HEK293 (cell line): ENCODE measurements around the gene DNAJC7.

Experiments used
- SP3 ChIP-seq: fragments of 450-650 bp; formaldehyde crosslinking; IDR thresholded peaks from 2 replicates; pipeline ENCODE4 v1.5.1; 2016; ENCODE audit warnings: missing biosample characterization, missing genetic modification characterization
- WT1 ChIP-seq: fragments of 450-650 bp; formaldehyde crosslinking; IDR thresholded peaks from 2 replicates; pipeline ENCODE4 v1.5.1; 2016; ENCODE audit warnings: missing biosample characterization, missing genetic modification characterization
- ZBTB17 ChIP-seq: fragments of 450-650 bp; formaldehyde crosslinking; IDR thresholded peaks from 2 replicates; pipeline ENCODE4 v1.5.1; 2016; ENCODE audit warnings: missing biosample characterization, missing genetic modification characterization
- ZNF10 ChIP-seq: fragments of 450-650 bp; formaldehyde crosslinking; IDR thresholded peaks from 2 replicates; pipeline ENCODE4 v1.5.1; 2017; ENCODE audit warnings: missing biosample characterization, missing genetic modification characterization
- ZNF24 ChIP-seq: fragments of 450-650 bp; formaldehyde crosslinking; IDR thresholded peaks from 2 replicates; pipeline ENCODE4 v1.5.1; 2016; ENCODE audit warnings: missing biosample characterization, missing genetic modification characterization
- ZNF274 ChIP-seq, 2 experiments: fragments of 200-500 bp in 1 of 2; fragments of 450-650 bp in 1 of 2; sonication (Bioruptor generic) in 1 of 2; formaldehyde crosslinking in 1 of 2; IDR thresholded peaks; 2 replicates each; pipeline versions ENCODE4 v1.5.1 to v1.6.1; 2014 to 2016; ENCODE audit warnings: borderline replicate concordance in 1 of 2, inconsistent platforms in 1 of 2, low read length in 1 of 2, missing biosample characterization in 1 of 2, missing genetic modification characterization in 1 of 2
- ZNF341 ChIP-seq: fragments of 450-650 bp; formaldehyde crosslinking; IDR thresholded peaks from 2 replicates; pipeline ENCODE4; 2016; ENCODE audit warnings: low read depth, missing biosample characterization, missing genetic modification characterization
- ZNF610 ChIP-seq: fragments of 450-650 bp; formaldehyde crosslinking; IDR thresholded peaks from 2 replicates; pipeline ENCODE4 v1.5.1; 2016; ENCODE audit warnings: missing biosample characterization, missing genetic modification characterization, borderline replicate concordance
- ZNF624 ChIP-seq: fragments of 450-650 bp; formaldehyde crosslinking; IDR thresholded peaks from 2 replicates; pipeline ENCODE4 v1.5.1; 2017; ENCODE audit warnings: missing biosample characterization, missing genetic modification characterization
- ZNF658 ChIP-seq: fragments of 450-650 bp; formaldehyde crosslinking; IDR thresholded peaks from 2 replicates; pipeline ENCODE4; 2016; ENCODE audit warnings: missing biosample characterization, missing genetic modification characterization
- ZNF76 ChIP-seq: fragments of 450-650 bp; formaldehyde crosslinking; IDR thresholded peaks from 2 replicates; pipeline ENCODE4; 2016; ENCODE audit warnings: low read depth, missing biosample characterization, missing genetic modification characterization, borderline replicate concordance
- ZNF777 ChIP-seq: fragments of 450-650 bp; formaldehyde crosslinking; IDR thresholded peaks from 2 replicates; pipeline ENCODE4 v1.5.1; 2017; ENCODE audit warnings: missing biosample characterization, missing genetic modification characterization, borderline replicate concordance
- TF ChIP-seq, protein P1 (sequence below): fragments of 450-650 bp; formaldehyde crosslinking; IDR thresholded peaks from 2 replicates; pipeline ENCODE4 v1.5.1; 2016; ENCODE audit warnings: missing biosample characterization, missing genetic modification characterization
- TF ChIP-seq, protein P2 (sequence below): fragments of 450-650 bp; IDR thresholded peaks from 2 replicates; pipeline ENCODE4 v1.5.1; 2018; ENCODE audit warnings: missing biosample characterization, mild to moderate bottlenecking, missing genetic modification characterization
- TF ChIP-seq, protein P3 (sequence below): sonication (generic); formaldehyde crosslinking; IDR thresholded peaks from 2 replicates; pipeline ENCODE4 v1.8.1; 2022; ENCODE audit warnings: mild to moderate bottlenecking, moderate library complexity, missing genetic modification reagents
- TF ChIP-seq, protein P4 (sequence below): fragments of 450-650 bp; formaldehyde crosslinking; IDR thresholded peaks from 2 replicates; pipeline ENCODE4 v1.5.1; 2016; ENCODE audit warnings: missing biosample characterization, missing genetic modification characterization
- TF ChIP-seq, protein P5 (sequence below): fragments of 450-650 bp; formaldehyde crosslinking; IDR thresholded peaks from 2 replicates; pipeline ENCODE4 v1.5.1; 2016; ENCODE audit warnings: missing biosample characterization, missing genetic modification characterization, borderline replicate concordance
- TF ChIP-seq, protein P6 (sequence below): fragments of 450-650 bp; formaldehyde crosslinking; IDR thresholded peaks from 2 replicates; pipeline ENCODE4 v1.5.1; 2016; ENCODE audit warnings: missing biosample characterization, missing genetic modification characterization
- TF ChIP-seq, protein P7 (sequence below): fragments of 450-650 bp; formaldehyde crosslinking; IDR thresholded peaks from 2 replicates; pipeline ENCODE4 v1.5.1; 2016; ENCODE audit warnings: missing biosample characterization, missing genetic modification characterization

The DNAJC7 gene

DNA sequence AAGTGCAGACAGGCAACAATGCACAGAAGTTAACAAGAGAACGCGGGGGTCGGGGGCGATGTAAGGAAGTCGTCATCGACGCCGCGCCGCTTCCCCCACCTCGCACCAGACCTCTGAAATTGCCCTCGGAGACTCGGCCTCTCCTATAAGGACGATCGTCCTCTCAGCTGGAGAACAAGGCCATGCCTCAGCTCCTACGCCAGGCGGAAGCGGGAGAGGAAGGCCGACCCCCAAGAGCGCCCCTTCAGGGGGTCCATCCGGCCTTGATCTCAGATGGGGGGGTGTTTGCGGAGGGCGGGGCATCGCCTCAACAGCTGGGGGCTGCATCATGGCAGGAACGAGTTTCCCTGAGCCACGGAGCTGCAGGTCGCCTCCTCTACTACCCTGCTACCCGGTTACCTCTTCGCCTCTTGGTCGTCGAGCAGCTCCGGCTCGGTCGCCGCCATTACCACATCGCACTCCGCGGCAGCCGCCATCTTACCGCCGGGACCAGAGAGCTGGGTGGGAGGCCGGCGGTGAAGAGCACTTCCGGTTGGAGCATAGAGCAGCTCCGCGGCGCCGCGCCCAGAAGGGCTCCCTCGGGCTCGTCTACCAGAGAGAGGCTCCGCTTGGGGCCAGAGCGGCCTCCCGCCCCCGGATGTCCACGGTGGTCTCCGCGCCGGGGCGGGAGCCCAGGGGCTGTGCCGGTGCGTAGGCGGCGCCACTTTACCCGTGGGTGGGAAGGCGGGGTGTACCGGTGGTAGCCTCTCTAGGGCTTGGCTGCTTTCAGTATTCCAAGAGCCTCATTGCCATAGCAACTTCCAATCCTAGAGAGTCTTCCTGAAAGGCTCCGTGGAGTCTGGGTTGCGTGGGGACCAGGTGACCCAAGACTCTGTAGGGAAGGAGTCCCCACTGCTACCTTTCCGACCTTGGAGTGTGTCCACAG lies at the start of gene DNAJC7 (continued):
- TF ChIP-seq ZNF624 (tag by site-specific recombination) = no peak
- TF ChIP-seq, protein P1, sequence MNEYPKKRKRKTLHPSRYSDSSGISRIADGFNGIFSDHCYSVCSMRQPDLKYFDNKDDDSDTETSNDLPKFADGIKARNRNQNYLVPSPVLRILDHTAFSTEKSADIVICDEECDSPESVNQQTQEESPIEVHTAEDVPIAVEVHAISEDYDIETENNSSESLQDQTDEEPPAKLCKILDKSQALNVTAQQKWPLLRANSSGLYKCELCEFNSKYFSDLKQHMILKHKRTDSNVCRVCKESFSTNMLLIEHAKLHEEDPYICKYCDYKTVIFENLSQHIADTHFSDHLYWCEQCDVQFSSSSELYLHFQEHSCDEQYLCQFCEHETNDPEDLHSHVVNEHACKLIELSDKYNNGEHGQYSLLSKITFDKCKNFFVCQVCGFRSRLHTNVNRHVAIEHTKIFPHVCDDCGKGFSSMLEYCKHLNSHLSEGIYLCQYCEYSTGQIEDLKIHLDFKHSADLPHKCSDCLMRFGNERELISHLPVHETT (tag by site-specific recombination) = peak; percentile 79; the same call in 1 of the 2 replicates
- TF ChIP-seq, protein P2, sequence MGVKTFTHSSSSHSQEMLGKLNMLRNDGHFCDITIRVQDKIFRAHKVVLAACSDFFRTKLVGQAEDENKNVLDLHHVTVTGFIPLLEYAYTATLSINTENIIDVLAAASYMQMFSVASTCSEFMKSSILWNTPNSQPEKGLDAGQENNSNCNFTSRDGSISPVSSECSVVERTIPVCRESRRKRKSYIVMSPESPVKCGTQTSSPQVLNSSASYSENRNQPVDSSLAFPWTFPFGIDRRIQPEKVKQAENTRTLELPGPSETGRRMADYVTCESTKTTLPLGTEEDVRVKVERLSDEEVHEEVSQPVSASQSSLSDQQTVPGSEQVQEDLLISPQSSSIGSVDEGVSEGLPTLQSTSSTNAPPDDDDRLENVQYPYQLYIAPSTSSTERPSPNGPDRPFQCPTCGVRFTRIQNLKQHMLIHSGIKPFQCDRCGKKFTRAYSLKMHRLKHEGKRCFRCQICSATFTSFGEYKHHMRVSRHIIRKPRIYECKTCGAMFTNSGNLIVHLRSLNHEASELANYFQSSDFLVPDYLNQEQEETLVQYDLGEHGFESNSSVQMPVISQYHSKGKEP (tag by site-specific recombination) = no peak
- TF ChIP-seq ZNF24 (tag by site-specific recombination) = peak; percentile 73; the same call in 1 of the 2 replicates
- peak; percentile 96 for TF ChIP-seq SP3 (tag by site-specific recombination)
- peak; percentile 34; the same call in 1 of the 2 replicates for TF ChIP-seq WT1 (tag by site-specific recombination)
- peak; percentile 46; the same call in 1 of the 2 replicates for TF ChIP-seq ZNF10 (tag by site-specific recombination)
- peak; percentile 84; the same call in 1 of the 2 replicates for TF ChIP-seq ZNF76
- TF ChIP-seq, protein P3, sequence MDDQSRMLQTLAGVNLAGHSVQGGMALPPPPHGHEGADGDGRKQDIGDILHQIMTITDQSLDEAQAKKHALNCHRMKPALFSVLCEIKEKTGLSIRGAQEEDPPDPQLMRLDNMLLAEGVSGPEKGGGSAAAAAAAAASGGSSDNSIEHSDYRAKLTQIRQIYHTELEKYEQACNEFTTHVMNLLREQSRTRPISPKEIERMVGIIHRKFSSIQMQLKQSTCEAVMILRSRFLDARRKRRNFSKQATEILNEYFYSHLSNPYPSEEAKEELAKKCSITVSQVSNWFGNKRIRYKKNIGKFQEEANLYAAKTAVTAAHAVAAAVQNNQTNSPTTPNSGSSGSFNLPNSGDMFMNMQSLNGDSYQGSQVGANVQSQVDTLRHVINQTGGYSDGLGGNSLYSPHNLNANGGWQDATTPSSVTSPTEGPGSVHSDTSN (CRISPR knock-in tag) = peak; percentile 3; the same call in 1 of the 2 replicates
- TF ChIP-seq, protein P4, sequence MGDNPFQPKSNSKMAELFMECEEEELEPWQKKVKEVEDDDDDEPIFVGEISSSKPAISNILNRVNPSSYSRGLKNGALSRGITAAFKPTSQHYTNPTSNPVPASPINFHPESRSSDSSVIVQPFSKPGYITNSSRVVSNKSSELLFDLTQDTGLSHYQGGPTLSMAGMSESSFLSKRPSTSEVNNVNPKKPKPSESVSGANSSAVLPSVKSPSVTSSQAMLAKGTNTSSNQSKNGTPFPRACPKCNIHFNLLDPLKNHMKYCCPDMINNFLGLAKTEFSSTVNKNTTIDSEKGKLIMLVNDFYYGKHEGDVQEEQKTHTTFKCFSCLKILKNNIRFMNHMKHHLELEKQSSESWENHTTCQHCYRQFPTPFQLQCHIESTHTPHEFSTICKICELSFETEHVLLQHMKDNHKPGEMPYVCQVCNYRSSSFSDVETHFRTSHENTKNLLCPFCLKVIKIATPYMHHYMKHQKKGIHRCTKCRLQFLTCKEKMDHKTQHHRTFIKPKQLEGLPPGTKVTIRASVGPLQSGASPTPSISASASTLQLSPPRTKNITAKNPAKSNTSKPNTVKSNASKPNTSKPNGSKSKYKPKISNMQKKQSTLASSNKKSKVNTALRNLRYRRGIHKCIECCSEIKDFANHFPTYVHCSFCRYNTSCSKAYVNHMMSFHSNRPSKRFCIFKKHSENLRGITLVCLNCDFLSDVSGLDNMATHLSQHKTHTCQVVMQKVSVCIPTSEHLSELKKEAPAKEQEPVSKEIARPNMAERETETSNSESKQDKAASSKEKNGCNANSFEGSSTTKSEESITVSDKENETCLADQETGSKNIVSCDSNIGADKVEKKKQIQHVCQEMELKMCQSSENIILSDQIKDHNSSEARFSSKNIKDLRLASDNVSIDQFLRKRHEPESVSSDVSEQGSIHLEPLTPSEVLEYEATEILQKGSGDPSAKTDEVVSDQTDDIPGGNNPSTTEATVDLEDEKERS (tag by site-specific recombination) = 0 out of 2 replicates have a peak, but pooled peaks have one; percentile 20
- 0 out of 2 replicates have a peak, but pooled peaks have one; percentile 71 for TF ChIP-seq ZNF777 (tag by site-specific recombination)
- TF ChIP-seq, protein P5, sequence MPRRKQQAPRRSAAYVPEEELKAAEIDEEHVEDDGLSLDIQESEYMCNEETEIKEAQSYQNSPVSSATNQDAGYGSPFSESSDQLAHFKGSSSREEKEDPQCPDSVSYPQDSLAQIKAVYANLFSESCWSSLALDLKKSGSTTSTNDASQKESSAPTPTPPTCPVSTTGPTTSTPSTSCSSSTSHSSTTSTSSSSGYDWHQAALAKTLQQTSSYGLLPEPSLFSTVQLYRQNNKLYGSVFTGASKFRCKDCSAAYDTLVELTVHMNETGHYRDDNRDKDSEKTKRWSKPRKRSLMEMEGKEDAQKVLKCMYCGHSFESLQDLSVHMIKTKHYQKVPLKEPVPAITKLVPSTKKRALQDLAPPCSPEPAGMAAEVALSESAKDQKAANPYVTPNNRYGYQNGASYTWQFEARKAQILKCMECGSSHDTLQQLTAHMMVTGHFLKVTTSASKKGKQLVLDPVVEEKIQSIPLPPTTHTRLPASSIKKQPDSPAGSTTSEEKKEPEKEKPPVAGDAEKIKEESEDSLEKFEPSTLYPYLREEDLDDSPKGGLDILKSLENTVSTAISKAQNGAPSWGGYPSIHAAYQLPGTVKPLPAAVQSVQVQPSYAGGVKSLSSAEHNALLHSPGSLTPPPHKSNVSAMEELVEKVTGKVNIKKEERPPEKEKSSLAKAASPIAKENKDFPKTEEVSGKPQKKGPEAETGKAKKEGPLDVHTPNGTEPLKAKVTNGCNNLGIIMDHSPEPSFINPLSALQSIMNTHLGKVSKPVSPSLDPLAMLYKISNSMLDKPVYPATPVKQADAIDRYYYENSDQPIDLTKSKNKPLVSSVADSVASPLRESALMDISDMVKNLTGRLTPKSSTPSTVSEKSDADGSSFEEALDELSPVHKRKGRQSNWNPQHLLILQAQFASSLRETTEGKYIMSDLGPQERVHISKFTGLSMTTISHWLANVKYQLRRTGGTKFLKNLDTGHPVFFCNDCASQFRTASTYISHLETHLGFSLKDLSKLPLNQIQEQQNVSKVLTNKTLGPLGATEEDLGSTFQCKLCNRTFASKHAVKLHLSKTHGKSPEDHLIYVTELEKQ (tag by site-specific recombination) = no peak
- no peak for TF ChIP-seq ZNF658
- peak; percentile 88 for TF ChIP-seq ZNF341 (tag by site-specific recombination)
- TF ChIP-seq, protein P6, sequence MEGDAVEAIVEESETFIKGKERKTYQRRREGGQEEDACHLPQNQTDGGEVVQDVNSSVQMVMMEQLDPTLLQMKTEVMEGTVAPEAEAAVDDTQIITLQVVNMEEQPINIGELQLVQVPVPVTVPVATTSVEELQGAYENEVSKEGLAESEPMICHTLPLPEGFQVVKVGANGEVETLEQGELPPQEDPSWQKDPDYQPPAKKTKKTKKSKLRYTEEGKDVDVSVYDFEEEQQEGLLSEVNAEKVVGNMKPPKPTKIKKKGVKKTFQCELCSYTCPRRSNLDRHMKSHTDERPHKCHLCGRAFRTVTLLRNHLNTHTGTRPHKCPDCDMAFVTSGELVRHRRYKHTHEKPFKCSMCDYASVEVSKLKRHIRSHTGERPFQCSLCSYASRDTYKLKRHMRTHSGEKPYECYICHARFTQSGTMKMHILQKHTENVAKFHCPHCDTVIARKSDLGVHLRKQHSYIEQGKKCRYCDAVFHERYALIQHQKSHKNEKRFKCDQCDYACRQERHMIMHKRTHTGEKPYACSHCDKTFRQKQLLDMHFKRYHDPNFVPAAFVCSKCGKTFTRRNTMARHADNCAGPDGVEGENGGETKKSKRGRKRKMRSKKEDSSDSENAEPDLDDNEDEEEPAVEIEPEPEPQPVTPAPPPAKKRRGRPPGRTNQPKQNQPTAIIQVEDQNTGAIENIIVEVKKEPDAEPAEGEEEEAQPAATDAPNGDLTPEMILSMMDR (tag by site-specific recombination) = peak; percentile 66
- TF ChIP-seq, protein P7, sequence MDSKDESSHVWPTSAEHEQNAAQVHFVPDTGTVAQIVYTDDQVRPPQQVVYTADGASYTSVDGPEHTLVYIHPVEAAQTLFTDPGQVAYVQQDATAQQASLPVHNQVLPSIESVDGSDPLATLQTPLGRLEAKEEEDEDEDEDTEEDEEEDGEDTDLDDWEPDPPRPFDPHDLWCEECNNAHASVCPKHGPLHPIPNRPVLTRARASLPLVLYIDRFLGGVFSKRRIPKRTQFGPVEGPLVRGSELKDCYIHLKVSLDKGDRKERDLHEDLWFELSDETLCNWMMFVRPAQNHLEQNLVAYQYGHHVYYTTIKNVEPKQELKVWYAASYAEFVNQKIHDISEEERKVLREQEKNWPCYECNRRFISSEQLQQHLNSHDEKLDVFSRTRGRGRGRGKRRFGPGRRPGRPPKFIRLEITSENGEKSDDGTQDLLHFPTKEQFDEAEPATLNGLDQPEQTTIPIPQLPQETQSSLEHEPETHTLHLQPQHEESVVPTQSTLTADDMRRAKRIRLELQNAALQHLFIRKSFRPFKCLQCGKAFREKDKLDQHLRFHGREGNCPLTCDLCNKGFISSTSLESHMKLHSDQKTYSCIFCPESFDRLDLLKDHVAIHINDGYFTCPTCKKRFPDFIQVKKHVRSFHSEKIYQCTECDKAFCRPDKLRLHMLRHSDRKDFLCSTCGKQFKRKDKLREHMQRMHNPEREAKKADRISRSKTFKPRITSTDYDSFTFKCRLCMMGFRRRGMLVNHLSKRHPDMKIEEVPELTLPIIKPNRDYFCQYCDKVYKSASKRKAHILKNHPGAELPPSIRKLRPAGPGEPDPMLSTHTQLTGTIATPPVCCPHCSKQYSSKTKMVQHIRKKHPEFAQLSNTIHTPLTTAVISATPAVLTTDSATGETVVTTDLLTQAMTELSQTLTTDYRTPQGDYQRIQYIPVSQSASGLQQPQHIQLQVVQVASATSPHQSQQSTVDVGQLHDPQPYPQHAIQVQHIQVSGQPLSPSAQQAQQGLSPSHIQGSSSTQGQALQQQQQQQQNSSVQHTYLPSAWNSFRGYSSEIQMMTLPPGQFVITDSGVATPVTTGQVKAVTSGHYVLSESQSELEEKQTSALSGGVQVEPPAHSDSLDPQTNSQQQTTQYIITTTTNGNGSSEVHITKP (tag by site-specific recombination) = peak; percentile 80
- peak; percentile 75; the same call in 1 of the 2 replicates for TF ChIP-seq ZNF610 (tag by site-specific recombination)
- no peak for TF ChIP-seq ZNF274 (IDR thresholded peaks at IDR 0.05; ENCODE audit: low read length)
- no peak for TF ChIP-seq ZNF274 (tag by site-specific recombination; IDR thresholded peaks at IDR 0.05; ENCODE audit: borderline replicate concordance)
- TF ChIP-seq ZBTB17 (tag by site-specific recombination) = peak; percentile 84
